HFF-Myc (cell line): Measurements from ENCODE around the gene TLL2.

Experiments
- DNase-seq: peaks from one replicate; pipeline ENCODE4 v3.0.0-alpha.2; 2011; ENCODE audit warnings: low read depth; ENCODE audit errors: extremely low read depth
- H3K4me3 ChIP-seq: replicated peaks from 2 replicates; pipeline ENCODE4 v1.5.1; 2011; ENCODE audit warnings: low read depth, mild to moderate bottlenecking, control low read depth, low read length
- TF ChIP-seq, protein P1 (sequence below): IDR thresholded peaks from 2 replicates; pipeline ENCODE4 v1.5.1; 2012; ENCODE audit warnings: mild to moderate bottlenecking, low read depth, low read length, control low read depth; ENCODE audit errors: missing control alignments

The TLL2 gene

DNA sequence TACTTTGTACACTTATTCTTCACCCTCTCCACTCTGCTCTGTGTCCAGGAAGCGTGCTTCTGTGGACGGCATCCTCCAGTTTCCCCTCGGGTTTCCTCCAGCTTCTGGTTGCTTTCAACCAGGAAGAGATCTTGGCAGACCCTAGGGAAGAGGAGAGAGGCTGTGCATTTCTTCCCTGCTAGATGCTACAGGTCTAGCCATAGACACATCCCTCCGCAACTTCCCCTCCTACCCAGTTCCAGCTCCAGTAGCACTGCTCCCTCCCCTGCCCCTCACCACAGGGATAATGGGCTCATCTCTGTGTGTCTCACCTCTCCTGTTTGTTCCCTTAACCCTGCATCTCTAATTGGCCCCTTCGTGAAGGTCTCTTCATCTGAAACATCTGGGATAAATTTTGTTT lies 16.3 kb downstream of the TLL2 start:
- TF ChIP-seq, protein P1, sequence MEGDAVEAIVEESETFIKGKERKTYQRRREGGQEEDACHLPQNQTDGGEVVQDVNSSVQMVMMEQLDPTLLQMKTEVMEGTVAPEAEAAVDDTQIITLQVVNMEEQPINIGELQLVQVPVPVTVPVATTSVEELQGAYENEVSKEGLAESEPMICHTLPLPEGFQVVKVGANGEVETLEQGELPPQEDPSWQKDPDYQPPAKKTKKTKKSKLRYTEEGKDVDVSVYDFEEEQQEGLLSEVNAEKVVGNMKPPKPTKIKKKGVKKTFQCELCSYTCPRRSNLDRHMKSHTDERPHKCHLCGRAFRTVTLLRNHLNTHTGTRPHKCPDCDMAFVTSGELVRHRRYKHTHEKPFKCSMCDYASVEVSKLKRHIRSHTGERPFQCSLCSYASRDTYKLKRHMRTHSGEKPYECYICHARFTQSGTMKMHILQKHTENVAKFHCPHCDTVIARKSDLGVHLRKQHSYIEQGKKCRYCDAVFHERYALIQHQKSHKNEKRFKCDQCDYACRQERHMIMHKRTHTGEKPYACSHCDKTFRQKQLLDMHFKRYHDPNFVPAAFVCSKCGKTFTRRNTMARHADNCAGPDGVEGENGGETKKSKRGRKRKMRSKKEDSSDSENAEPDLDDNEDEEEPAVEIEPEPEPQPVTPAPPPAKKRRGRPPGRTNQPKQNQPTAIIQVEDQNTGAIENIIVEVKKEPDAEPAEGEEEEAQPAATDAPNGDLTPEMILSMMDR = no peak

DNA sequence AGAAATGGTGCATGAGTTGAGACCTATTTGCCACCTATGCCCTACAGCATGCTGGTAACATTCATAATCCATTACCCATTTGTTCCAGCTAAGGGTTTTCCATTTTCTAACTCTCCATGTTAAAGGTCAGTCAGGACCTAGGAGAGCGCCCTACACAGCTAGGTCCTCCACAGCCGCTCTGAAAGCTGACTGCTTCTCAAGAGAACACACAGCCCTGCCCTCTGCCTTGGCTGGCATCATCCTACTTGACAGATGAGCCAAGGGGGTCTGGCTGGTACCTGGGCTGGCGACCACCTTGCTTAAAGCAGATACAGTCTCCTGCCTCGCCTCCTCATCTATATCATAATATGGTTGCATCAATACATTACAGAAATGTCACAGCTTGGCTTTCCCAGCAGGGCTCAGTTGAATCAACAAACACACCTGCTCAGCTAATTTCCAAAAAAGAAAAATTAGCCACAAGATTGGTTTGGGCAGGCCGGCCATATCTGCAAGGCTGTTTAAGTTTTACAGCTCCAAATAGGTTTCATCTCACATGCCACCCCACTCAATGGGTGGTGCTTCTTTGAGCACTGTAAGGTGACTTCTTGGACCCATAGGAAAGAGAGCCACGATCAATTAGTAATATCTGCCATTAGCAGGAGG lies 17.3 kb downstream of the TLL2 start:
- no peak overlapping the region for H3K4me3 ChIP-seq
- no peak for DNase-seq
- TF ChIP-seq, protein P1 = no peak

More for the DNA sequence above, 16.3 kb downstream of the TLL2 start:
- DNase-seq = no peak
- H3K4me3 ChIP-seq = no peak overlapping the region

DNA sequence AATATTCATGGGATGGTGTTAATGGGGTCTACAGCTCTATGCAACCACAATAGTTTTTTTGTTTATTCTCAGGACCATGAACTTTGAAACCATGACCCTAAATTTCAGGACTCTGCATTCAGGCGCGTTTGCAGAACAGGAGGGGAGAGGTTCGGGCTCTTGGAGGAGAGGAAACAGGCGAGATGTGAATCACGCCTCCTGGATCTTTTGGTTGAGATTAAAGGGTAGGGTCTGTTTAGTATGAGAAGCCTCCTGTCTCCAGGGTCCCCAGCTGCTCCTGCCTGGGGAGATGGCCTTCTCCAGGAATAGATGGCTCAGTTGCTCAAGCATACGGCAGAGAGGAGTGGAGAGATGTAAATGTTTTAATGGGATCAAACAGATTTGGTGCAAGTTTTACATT lies 18.2 kb downstream of the TLL2 start:
- no peak for DNase-seq
- TF ChIP-seq, protein P1 = no peak
- no peak overlapping the region for H3K4me3 ChIP-seq

DNA sequence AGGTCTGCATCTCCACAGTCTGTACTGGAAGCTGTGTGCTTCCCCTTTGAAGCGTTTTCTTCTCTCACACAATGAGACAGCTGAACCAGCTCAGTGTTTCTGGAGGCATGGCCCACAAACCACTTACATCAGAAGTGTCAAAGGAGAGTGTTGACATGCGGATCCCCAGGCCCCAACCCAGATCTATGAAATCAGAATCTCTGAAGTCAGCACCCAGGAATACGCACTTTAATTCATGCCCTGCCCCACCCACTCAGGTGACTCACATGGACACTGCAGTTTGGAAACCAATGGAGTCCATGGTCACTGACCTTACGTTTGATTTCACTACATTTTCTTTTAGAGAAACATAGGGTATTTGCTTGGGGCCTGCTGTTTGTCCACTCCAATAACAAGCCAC lies 19.0 kb downstream of the TLL2 start:
- TF ChIP-seq, protein P1 = no peak
- H3K4me3 ChIP-seq = no peak overlapping the region
- no peak for DNase-seq

DNA sequence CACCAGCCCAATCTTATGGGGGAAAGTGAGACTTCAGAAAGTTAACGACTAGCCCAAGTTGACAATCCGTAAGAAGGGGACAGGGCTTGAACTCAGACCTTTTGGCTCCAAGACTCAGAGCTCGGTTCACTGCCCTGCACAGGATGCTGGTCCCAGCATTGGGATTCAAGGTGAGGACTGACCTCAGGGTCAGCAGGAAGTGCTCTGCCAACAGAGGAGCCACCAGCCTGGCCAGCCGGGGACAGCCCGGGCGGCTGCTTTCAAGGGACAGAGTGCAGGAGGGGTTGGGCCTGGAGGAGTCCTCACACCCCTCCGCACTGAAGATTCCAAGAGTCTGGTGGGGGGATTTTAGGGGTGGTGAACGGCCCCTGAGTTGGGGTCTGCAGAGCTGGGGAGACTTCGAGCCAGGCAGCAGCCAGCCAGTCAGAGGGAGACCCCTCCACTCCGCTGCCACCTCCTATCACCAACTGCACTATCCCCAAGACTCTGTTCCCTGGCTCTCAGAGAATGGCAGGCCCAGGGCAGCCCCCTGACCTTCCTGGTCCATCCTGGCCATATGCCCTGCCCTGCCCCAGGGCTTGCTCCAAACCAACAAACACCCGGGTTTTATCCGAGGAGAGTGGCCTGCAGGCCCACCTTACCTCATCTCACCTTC lies 19.7 kb downstream of the TLL2 start:
- no peak overlapping the region for H3K4me3 ChIP-seq
- TF ChIP-seq, protein P1 = no peak
- DNase-seq = no peak

DNA sequence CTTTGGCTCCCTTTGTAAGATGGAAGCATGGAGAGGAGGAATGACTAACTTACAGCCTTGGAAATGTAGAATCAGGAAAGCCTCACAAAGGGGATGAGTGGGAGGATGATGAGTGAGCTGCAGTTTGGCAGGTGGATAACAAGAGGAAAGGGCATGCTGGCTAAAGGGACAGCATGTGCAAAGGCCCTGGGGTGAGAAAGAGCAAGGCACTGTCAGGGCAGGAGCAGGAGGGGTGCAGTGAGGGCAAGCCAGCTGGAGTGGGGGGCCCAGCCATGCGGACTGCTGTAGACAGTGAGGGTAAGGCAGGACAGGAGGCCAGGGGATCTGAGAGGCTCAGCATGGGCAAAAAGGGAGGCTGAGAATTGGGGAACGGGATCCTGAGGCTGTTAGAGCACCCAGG lies 20.5 kb downstream of the TLL2 start:
- TF ChIP-seq, protein P1 = no peak
- no peak for DNase-seq
- no peak overlapping the region for H3K4me3 ChIP-seq
